BLaER1 treated with 17β-estradiol and CSF1 and Interleukin-3, amounts not matched to agents 10 nM and 100 nM (cell line): Measurements from ENCODE around the gene WHRN.

Source experiments
- H3K27ac ChIP-seq, 11 experiments: shearing (Covaris generic); formaldehyde crosslinking; 2 replicates each; pipeline ENCODE4 v1.8.1; 2022
- H3K27me3 ChIP-seq, 11 experiments: shearing (Covaris generic); formaldehyde crosslinking; 2 replicates each; pipeline ENCODE4 v1.8.1; 2022
- H3K36me3 ChIP-seq, 11 experiments: shearing (Covaris generic); formaldehyde crosslinking; 2 replicates each; pipeline ENCODE4 v1.8.1; 2022
- H3K4me1 ChIP-seq, 10 experiments: shearing (Covaris generic); formaldehyde crosslinking; 2 replicates each; pipeline ENCODE4 v1.8.1; 2022
- H3K4me2 ChIP-seq, 11 experiments: shearing (Covaris generic); formaldehyde crosslinking; 2 replicates each; pipeline ENCODE4 v1.8.1; 2022
- H3K4me3 ChIP-seq, 10 experiments: shearing (Covaris generic); formaldehyde crosslinking; 2 replicates each; pipeline ENCODE4 v1.8.1; 2022
- H3K9ac ChIP-seq, 11 experiments: shearing (Covaris generic); formaldehyde crosslinking; 2 replicates each; pipeline ENCODE4 v1.8.1; 2022
- H3K9me3 ChIP-seq, 11 experiments: shearing (Covaris generic); formaldehyde crosslinking; replicated peaks in 1 of 11; 2 replicates each; pipeline ENCODE4 v1.8.1; 2022
- H4K20me1 ChIP-seq, 11 experiments: shearing (Covaris generic); formaldehyde crosslinking; 2 replicates each; pipeline ENCODE4 v1.8.1; 2022
- Cebpa-rat ChIP-seq, 11 experiments: shearing (Covaris generic); IDR thresholded peaks; 2 replicates each; pipeline ENCODE4 v1.8.1; 2022

WHRN gene

GRCh38 chr9:114382699-114383520 is 122.4 kb downstream of the WHRN start:
- Histone ChIP-seq H4K20me1 (peaks cover 0 to 69% (median 44%) of the 10 kb centered on the region in 11 experiments; a peak in 14 of 22 replicates), H3K27ac (peak overlapping the region; percentile 67 to 98 (median 96)), H3K4me1 (peaks cover 71 to 79% (median 74%) of the 10 kb centered on the region in 10 experiments), H3K36me3 (peaks cover 42 to 77% (median 56%) of the 10 kb centered on the region in 11 experiments), H3K4me3 (peak overlapping the region; percentile 47 to 96 (median 92)), H3K9me3 (no peaks in the 10 kb centered on the region), H3K4me2 (peak overlapping the region; percentile 94 to 99 (median 98)), H3K9ac (peak overlapping the region; percentile 70 to 99 (median 95)), H3K27me3 (no peaks in the 10 kb centered on the region)
- TF ChIP-seq Cebpa-rat (IDR thresholded peaks at IDR 0.05), result 0 out of 22 replicates have a peak, but pooled peaks of 1 of the 11 experiments have one; percentile 12

- H3K36me3 ChIP-seq, result peaks cover 74 to 97% (median 87%) of the 10 kb centered on the region in 11 experiments
- peaks cover 85 to 98% (median 94%) of the 10 kb centered on the region in 10 experiments for H3K4me1 ChIP-seq
- H3K27ac ChIP-seq, result peak overlapping the region; percentile 19 to 100 (median 73); a peak in 21 of 22 replicates
- H3K9me3 ChIP-seq, result no peaks in the 10 kb centered on the region
- peak overlapping the region; percentile 3 to 98 (median 55); a peak in 20 of 22 replicates for H3K4me2 ChIP-seq
- peak overlapping the region in 6 of 11 experiments; percentile 19 to 44 (median 38); a peak in 4 of 22 replicates for H3K9ac ChIP-seq
- no peaks in the 10 kb centered on the region for H3K27me3 ChIP-seq
- no peak for TF ChIP-seq Cebpa-rat (IDR thresholded peaks at IDR 0.05)
- H4K20me1 ChIP-seq, result peaks cover 0 to 58% (median 40%) of the 10 kb centered on the region in 11 experiments; a peak in 13 of 22 replicates
- no peak overlapping the region for H3K4me3 ChIP-seq
Observed at GRCh38 chr9:114378883-114379282, 126.4 kb downstream of the WHRN start.

- H3K4me2 ChIP-seq, result peak overlapping the region; percentile 25 to 98 (median 55); a peak in 18 of 22 replicates
- H4K20me1 ChIP-seq, result peaks cover 0 to 49% (median 31%) of the 10 kb centered on the region in 11 experiments; a peak in 13 of 22 replicates
- H3K27ac ChIP-seq, result peak overlapping the region in 10 of 11 experiments; percentile 23 to 100 (median 77); a peak in 19 of 22 replicates
- H3K27me3 ChIP-seq, result no peaks in the 10 kb centered on the region
- H3K36me3 ChIP-seq, result peaks cover 76 to 94% (median 88%) of the 10 kb centered on the region in 11 experiments
- peak overlapping the region in 5 of 11 experiments; percentile 10 to 57 (median 44); a peak in 4 of 22 replicates for H3K9ac ChIP-seq
- TF ChIP-seq Cebpa-rat (IDR thresholded peaks at IDR 0.05), result no peak
- no peaks in the 10 kb centered on the region for H3K9me3 ChIP-seq
- no peak overlapping the region; a peak in 1 of 20 replicates for H3K4me3 ChIP-seq
- peaks cover 84 to 97% (median 93%) of the 10 kb centered on the region in 10 experiments for H3K4me1 ChIP-seq
Observed at GRCh38 chr9:114378016-114378415, 127.3 kb downstream of the WHRN start.

GRCh38 chr9:114376586-114377445 is 128.5 kb downstream of the WHRN start:
- Histone ChIP-seq H3K4me3 (peak overlapping the region in 1 of 10 experiments; percentile 7; a peak in 3 of 20 replicates), H3K9me3 (no peaks in the 10 kb centered on the region), H4K20me1 (peaks cover 0 to 37% (median 19%) of the 10 kb centered on the region in 11 experiments; a peak in 12 of 22 replicates), H3K4me2 (peak overlapping the region; percentile 14 to 98 (median 55); a peak in 21 of 22 replicates), H3K36me3 (peaks cover 72 to 82% (median 80%) of the 10 kb centered on the region in 11 experiments), H3K9ac (peak overlapping the region in 10 of 11 experiments; percentile 1 to 59 (median 54); a peak in 18 of 22 replicates), H3K27me3 (no peaks in the 10 kb centered on the region), H3K4me1 (peaks cover 81 to 97% (median 91%) of the 10 kb centered on the region in 10 experiments), H3K27ac (peak overlapping the region; percentile 35 to 100 (median 76); a peak in 20 of 22 replicates)
- TF ChIP-seq Cebpa-rat (IDR thresholded peaks at IDR 0.05), result no peak

GRCh38 chr9:114375386-114376175 is 129.7 kb downstream of the WHRN start:
- Histone ChIP-seq H3K9ac (peak overlapping the region in 9 of 11 experiments; percentile 77 to 96 (median 91); a peak in 17 of 22 replicates), H3K4me1 (peaks cover 84 to 97% (median 93%) of the 10 kb centered on the region in 10 experiments), H3K36me3 (peaks cover 66 to 81% (median 78%) of the 10 kb centered on the region in 11 experiments), H4K20me1 (peaks cover 0 to 28% (median 11%) of the 10 kb centered on the region in 11 experiments; a peak in 10 of 22 replicates), H3K27me3 (no peaks in the 10 kb centered on the region), H3K4me2 (peak overlapping the region in 10 of 11 experiments; percentile 80 to 96 (median 88); a peak in 20 of 22 replicates), H3K4me3 (no peak overlapping the region), H3K9me3 (no peaks in the 10 kb centered on the region), H3K27ac (peak overlapping the region; percentile 85 to 100 (median 99); a peak in 21 of 22 replicates)
- no peak for TF ChIP-seq Cebpa-rat (IDR thresholded peaks at IDR 0.05)

GRCh38 chr9:114374936-114375335 is 130.3 kb downstream of the WHRN start:
- H3K4me1 ChIP-seq, result peaks cover 88 to 97% (median 94%) of the 10 kb centered on the region in 10 experiments
- peaks cover 0 to 23% (median 10%) of the 10 kb centered on the region in 11 experiments; a peak in 10 of 22 replicates for H4K20me1 ChIP-seq
- H3K4me2 ChIP-seq, result peak overlapping the region; percentile 80 to 96 (median 88)
- no peak for TF ChIP-seq Cebpa-rat (IDR thresholded peaks at IDR 0.05)
- H3K4me3 ChIP-seq, result no peak overlapping the region
- H3K9me3 ChIP-seq, result no peaks in the 10 kb centered on the region
- no peaks in the 10 kb centered on the region for H3K27me3 ChIP-seq
- peak overlapping the region in 9 of 11 experiments; percentile 77 to 96 (median 91); a peak in 17 of 22 replicates for H3K9ac ChIP-seq
- H3K36me3 ChIP-seq, result peaks cover 62 to 81% (median 73%) of the 10 kb centered on the region in 11 experiments
- H3K27ac ChIP-seq, result peak overlapping the region; percentile 85 to 100 (median 99)

- Histone ChIP-seq H3K4me2 (peak overlapping the region; percentile 80 to 96 (median 88)), H3K4me1 (peaks cover 90 to 97% (median 94%) of the 10 kb centered on the region in 10 experiments), H3K27me3 (no peaks in the 10 kb centered on the region), H3K9me3 (no peaks in the 10 kb centered on the region), H3K27ac (peak overlapping the region; percentile 85 to 100 (median 99)), H3K4me3 (peak overlapping the region in 2 of 10 experiments; percentile 28 to 29; a peak in 3 of 20 replicates), H4K20me1 (peaks cover 0 to 15% (median 6%) of the 10 kb centered on the region in 11 experiments; a peak in 10 of 22 replicates), H3K9ac (peak overlapping the region; percentile 69 to 96 (median 87); a peak in 20 of 22 replicates), H3K36me3 (peaks cover 59 to 81% (median 73%) of the 10 kb centered on the region in 11 experiments)
- TF ChIP-seq Cebpa-rat (IDR thresholded peaks at IDR 0.05), result no peak
Observed at GRCh38 chr9:114373960-114374730, 131.1 kb downstream of the WHRN start.
